Choroid plexus epithelial cell (primary cell): ENCODE measurements around the gene TP53I11.

Experiments
- DNase-seq: peaks from one replicate; pipeline ENCODE4 v3.0.0-alpha.2; 2010; ENCODE audit warnings: low read depth
- H3K4me3 ChIP-seq: 2 replicates; pipeline ENCODE4 v1.5.1; 2011; ENCODE audit warnings: low read depth, mild to moderate bottlenecking, control low read depth, low read length, moderate library complexity
- CTCF ChIP-seq: conservative IDR thresholded peaks from 2 replicates; pipeline ENCODE4 v1.5.1; 2011; ENCODE audit warnings: low read depth, mild to moderate bottlenecking, control low read depth, inconsistent platforms, low read length, moderate library complexity

TP53I11 gene

DNA sequence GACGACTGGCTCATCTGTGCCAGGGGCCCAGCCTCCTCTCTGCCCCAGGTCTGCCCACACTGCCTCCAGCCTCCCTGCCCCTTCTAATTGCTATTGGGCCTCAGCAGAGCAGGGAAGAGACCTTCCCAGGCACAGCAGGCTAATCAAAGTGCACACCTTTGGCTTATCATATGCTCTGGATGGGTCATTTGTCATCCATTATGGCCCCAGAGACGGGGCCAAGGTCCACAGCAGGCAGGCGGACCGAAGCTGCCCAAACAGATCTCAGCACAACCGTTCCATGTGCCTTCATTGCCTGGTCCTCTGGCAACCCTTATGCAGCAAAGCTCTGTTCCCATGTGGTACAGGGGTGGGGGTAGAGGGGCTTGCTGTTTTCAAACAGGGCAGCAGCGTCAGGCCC, 66.6 kb downstream of the TP53I11 start:
- DNase-seq, result no peak
- no peak overlapping the region for H3K4me3 ChIP-seq
- no peak for TF ChIP-seq CTCF

DNA sequence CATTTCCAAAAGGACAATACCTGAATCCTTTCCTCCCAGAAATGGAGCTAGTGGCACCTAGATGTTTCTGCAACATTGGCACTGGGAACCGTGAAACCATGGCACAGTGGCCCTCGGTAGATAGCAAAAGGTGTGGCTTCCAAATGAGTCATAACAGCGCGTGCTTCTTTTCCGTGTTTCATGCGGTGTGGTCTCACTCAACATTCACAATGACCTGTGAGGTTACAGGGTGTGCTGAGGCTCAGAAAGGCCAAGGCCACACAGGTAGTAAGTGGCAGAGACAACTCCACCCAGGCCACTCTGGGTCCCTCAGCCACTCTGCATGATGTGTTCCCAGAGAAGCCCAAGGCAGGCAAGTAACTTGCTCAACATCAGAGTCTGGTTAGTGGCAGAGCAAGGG, 67.4 kb downstream of the TP53I11 start:
- no peak overlapping the region for H3K4me3 ChIP-seq
- DNase-seq, result no peak
- no peak for TF ChIP-seq CTCF
